WTC11 (cell line): ENCODE data around the gene CILP2. TPM values are rescaled to one million over a fixed set of nuclear protein-coding genes. Genes with fewer than 3 reads are reported as not detected.

Experiments used
- ATAC-seq: fragments of 200-7000 bp; cut with Tn5 transposase; 2 replicates; pipeline ENCODE4 v1.10.0; 2021; ENCODE audit warnings: mild to moderate bottlenecking, moderate library complexity
- CTCF ChIA-PET: fragments of 300-600 bp; sonication (Branson Sonifier 250); formaldehyde crosslinking; loops from one replicate; lab custom pipeline; 2021; ENCODE audit warnings: antibody characterized with exemption; lab: Charles Lee
- POLR2A ChIA-PET: fragments of 350-600 bp; sonication (Branson Sonifier 250); formaldehyde crosslinking; loops from one replicate; lab custom pipeline; 2021; ENCODE audit warnings: antibody characterized with exemption; lab: Charles Lee
- DNase-seq: peaks from one replicate; pipeline ENCODE4 v3.0.0; 2021; ENCODE audit warnings: low spot score
- H3K27ac Mint-ChIP-seq: 2 replicates; pipeline ENCODE4 v1.8.0; 2021; ENCODE audit warnings: mixed read lengths
- H3K27me3 Mint-ChIP-seq: 2 replicates; pipeline ENCODE4 v1.8.0; 2021; ENCODE audit warnings: low read depth, mild to moderate bottlenecking, moderate library complexity, mixed read lengths
- H3K36me3 Mint-ChIP-seq: 2 replicates; pipeline ENCODE4 v1.8.0; 2021; ENCODE audit warnings: mixed read lengths
- H3K4me1 Mint-ChIP-seq: 2 replicates; pipeline ENCODE4 v1.8.0; 2022; ENCODE audit warnings: mixed read lengths
- H3K4me3 Mint-ChIP-seq: 2 replicates; pipeline ENCODE4 v1.8.0; 2021; ENCODE audit warnings: mild to moderate bottlenecking, moderate library complexity, mixed read lengths
- H3K9me3 Mint-ChIP-seq: 2 replicates; pipeline ENCODE4 v1.8.0; 2021; ENCODE audit warnings: mixed read lengths
- CREB1 ChIP-seq: sonication (generic); formaldehyde crosslinking; IDR thresholded peaks from 2 replicates; pipeline ENCODE4 v1.8.0; 2023; ENCODE audit warnings: mild to moderate bottlenecking, missing genetic modification reagents
- CREM ChIP-seq: sonication (generic); formaldehyde crosslinking; IDR thresholded peaks from 2 replicates; pipeline ENCODE4 v1.8.1; 2022; ENCODE audit warnings: mild to moderate bottlenecking, missing genetic modification reagents, moderate library complexity
- E2F1 ChIP-seq: sonication (generic); formaldehyde crosslinking; IDR thresholded peaks from 2 replicates; pipeline ENCODE4 v1.8.0; 2022; ENCODE audit warnings: mild to moderate bottlenecking, missing genetic modification reagents
- ESRRA ChIP-seq: sonication (generic); formaldehyde crosslinking; IDR thresholded peaks from 2 replicates; pipeline ENCODE4 v1.8.1; 2022; ENCODE audit warnings: mild to moderate bottlenecking, missing genetic modification reagents, borderline replicate concordance
- FOXK1 ChIP-seq: sonication (generic); formaldehyde crosslinking; IDR thresholded peaks from 2 replicates; pipeline ENCODE4 v1.8.0; 2022; ENCODE audit warnings: mild to moderate bottlenecking, moderate library complexity, missing genetic modification reagents
- GABPB1 ChIP-seq: sonication (generic); formaldehyde crosslinking; IDR thresholded peaks from 2 replicates; pipeline ENCODE4 v1.8.1; 2023; ENCODE audit warnings: mild to moderate bottlenecking, missing genetic modification reagents
- GTF2I ChIP-seq: fragments of 250-450 bp; sonication (Bioruptor Pico); conservative IDR thresholded peaks from 2 replicates; pipeline ENCODE4 v1.4.0; 2021; ENCODE audit warnings: mild to moderate bottlenecking
- HMGA2 ChIP-seq: fragments of 250-450 bp; sonication (Bioruptor Pico); IDR thresholded peaks from 2 replicates; pipeline ENCODE4 v1.4.0; 2021; ENCODE audit warnings: mild to moderate bottlenecking, moderate library complexity
- HMGXB4 ChIP-seq: sonication (generic); formaldehyde crosslinking; IDR thresholded peaks from 2 replicates; pipeline ENCODE4 v1.8.1; 2023; ENCODE audit warnings: mild to moderate bottlenecking, moderate library complexity, missing genetic modification reagents
- IRF2 ChIP-seq: sonication (generic); formaldehyde crosslinking; IDR thresholded peaks from 2 replicates; pipeline ENCODE4 v1.8.0; 2022; ENCODE audit warnings: low read depth, missing genetic modification reagents, borderline replicate concordance
- NR2C2 ChIP-seq: sonication (generic); formaldehyde crosslinking; IDR thresholded peaks from 2 replicates; pipeline ENCODE4 v1.8.0; 2022; ENCODE audit warnings: mild to moderate bottlenecking, missing genetic modification reagents
- PREB ChIP-seq: sonication (generic); formaldehyde crosslinking; IDR thresholded peaks from 2 replicates; pipeline ENCODE4 v1.8.1; 2022; ENCODE audit warnings: mild to moderate bottlenecking, missing genetic modification reagents, moderate library complexity, borderline replicate concordance
- ZNF138 ChIP-seq: sonication (generic); formaldehyde crosslinking; conservative IDR thresholded peaks from 2 replicates; pipeline ENCODE4 v1.8.1; 2022; ENCODE audit warnings: mild to moderate bottlenecking, moderate library complexity, missing genetic modification reagents
- ZNF219 ChIP-seq: sonication (generic); formaldehyde crosslinking; IDR thresholded peaks from 2 replicates; pipeline ENCODE4 v1.8.0; 2023; ENCODE audit warnings: missing genetic modification reagents, mild to moderate bottlenecking, borderline replicate concordance
- ZNF396 ChIP-seq: fragments of 250-450 bp; sonication (Bioruptor Pico); IDR thresholded peaks from 2 replicates; pipeline ENCODE4 v1.8.0; 2021; ENCODE audit warnings: mild to moderate bottlenecking, moderate library complexity, borderline replicate concordance
- ZNF416 ChIP-seq: fragments of 250-450 bp; sonication (Bioruptor Pico); IDR thresholded peaks from 2 replicates; pipeline ENCODE4 v1.9.0; 2021; ENCODE audit warnings: mild to moderate bottlenecking, inconsistent platforms
- total RNA-seq: library from RNA; stranded (reverse); gene quantifications from 3 replicates; pipeline ENCODE4 v1.2.3, GENCODE V29; 2021
- TF ChIP-seq, protein P1 (sequence below): fragments of 250-450 bp; sonication (Bioruptor Pico); IDR thresholded peaks from 2 replicates; pipeline ENCODE4 v2.1.2; 2022; ENCODE audit warnings: mild to moderate bottlenecking, moderate library complexity
- TF ChIP-seq, protein P2 (sequence below): fragments of 250-450 bp; sonication (Bioruptor Pico); IDR thresholded peaks from 2 replicates; pipeline ENCODE4 v1.9.0; 2021; ENCODE audit warnings: mild to moderate bottlenecking, borderline replicate concordance
- TF ChIP-seq, protein P3 (sequence below): sonication (generic); formaldehyde crosslinking; IDR thresholded peaks from 2 replicates; pipeline ENCODE4 v1.8.1; 2022; ENCODE audit warnings: missing genetic modification reagents, borderline replicate concordance
- TF ChIP-seq, protein P4 (sequence below): sonication (generic); formaldehyde crosslinking; IDR thresholded peaks from 2 replicates; pipeline ENCODE4 v1.8.0; 2023; ENCODE audit warnings: missing genetic modification reagents

The CILP2 gene
- total RNA-seq, 1 experiment from 2014 or later = 7.9 TPM

DNA sequence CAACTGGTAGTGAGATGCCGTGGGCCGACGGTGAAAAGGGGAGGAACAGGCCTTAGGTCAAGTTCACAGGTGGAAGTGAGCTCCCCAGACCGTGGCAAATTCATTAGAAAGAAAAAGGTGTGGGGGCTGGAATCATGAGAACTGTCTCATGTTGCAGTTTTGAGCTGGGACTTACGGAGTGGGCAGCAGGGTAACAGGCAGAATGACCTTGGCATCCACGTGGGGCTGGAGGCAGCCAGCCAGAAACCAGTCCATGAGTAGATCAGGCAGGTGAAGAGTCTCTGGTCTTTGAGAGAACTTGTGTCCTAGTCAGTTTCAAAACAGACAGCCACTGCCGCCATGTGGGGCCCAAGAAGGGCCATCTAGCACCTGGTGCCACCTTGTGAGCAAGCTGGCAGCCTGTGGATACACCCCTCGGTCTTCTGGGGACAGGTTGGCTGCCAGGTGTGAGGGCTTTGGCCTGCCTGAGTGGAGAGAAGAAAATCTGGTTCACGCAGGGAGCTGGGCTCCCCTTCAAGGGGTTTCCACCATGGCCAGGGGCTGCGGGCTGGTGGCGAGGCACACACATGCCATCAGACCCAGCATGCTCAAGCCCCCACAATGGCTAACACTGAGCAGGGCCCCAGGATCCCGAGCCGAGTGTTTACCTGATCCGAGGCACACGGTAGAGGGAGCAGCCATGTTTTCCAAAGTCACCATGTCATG lies 46.6 kb upstream of the CILP2 start:
- H3K36me3 Mint-ChIP-seq = peaks cover 36% of the 10 kb centered on the region
- no peaks in the 10 kb centered on the region for H3K27me3 Mint-ChIP-seq
- ATAC-seq = no peak
- H3K9me3 Mint-ChIP-seq = no peaks in the 10 kb centered on the region
- POLR2A ChIA-PET = interaction anchor here (0.6 kb wide), 1 partner anchor 226 kb away, joined by 4 read pairs; no protein-coding TSS in a partner anchor
- H3K4me3 Mint-ChIP-seq = no peak overlapping the region
- TF ChIP-seq NR2C2 (CRISPR knock-in tag) (no peak), HMGA2 (no peak), ZNF416 (CRISPR knock-in tag) (no peak), IRF2 (CRISPR knock-in tag) (no peak), ZNF138 (CRISPR knock-in tag) (no peak), GTF2I (no peak), HMGXB4 (CRISPR knock-in tag) (no peak), CREB1 (CRISPR knock-in tag) (no peak), ZNF219 (no peak), ESRRA (CRISPR knock-in tag) (no peak), GABPB1 (no peak), PREB (CRISPR knock-in tag) (no peak)
- no peak overlapping the region for H3K27ac Mint-ChIP-seq
- CTCF ChIA-PET = interaction anchor here (1.0 to 5.2 kb wide), 7 partner anchors 16 to 267 kb away, joined by 3 to 84 read pairs (median 6); partner anchors contain the start of genes GATAD2A, NDUFA13 and TSSK6
- no peak for DNase-seq
- H3K4me1 Mint-ChIP-seq = peaks cover 35% of the 10 kb centered on the region

GRCh38 chr19:19492026-19492610 lies 45.9 kb upstream of the CILP2 start:
- Mint-ChIP-seq H3K9me3 (no peaks in the 10 kb centered on the region), H3K36me3 (peaks cover 42% of the 10 kb centered on the region), H3K27ac (peak overlapping the region; percentile 76; the same call in 1 of the 2 replicates), H3K4me3 (no peak overlapping the region), H3K4me1 (peaks cover 32% of the 10 kb centered on the region), H3K27me3 (no peaks in the 10 kb centered on the region)
- no peak for ATAC-seq
- no peak for DNase-seq
- POLR2A ChIA-PET = no interaction called here
- CTCF ChIA-PET = interaction anchor here (5.2 kb wide), 1 partner anchor 126 kb away, joined by 84 read pairs; no protein-coding TSS in a partner anchor
- TF ChIP-seq PREB (CRISPR knock-in tag) = no peak
- TF ChIP-seq, protein P1, sequence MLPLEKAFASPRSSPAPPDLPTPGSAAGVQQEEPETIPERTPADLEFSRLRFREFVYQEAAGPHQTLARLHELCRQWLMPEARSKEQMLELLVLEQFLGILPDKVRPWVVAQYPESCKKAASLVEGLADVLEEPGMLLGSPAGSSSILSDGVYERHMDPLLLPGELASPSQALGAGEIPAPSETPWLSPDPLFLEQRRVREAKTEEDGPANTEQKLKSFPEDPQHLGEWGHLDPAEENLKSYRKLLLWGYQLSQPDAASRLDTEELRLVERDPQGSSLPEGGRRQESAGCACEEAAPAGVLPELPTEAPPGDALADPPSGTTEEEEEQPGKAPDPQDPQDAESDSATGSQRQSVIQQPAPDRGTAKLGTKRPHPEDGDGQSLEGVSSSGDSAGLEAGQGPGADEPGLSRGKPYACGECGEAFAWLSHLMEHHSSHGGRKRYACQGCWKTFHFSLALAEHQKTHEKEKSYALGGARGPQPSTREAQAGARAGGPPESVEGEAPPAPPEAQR = no peak
- TF ChIP-seq CREM (CRISPR knock-in tag) = no peak
- TF ChIP-seq ZNF396 (CRISPR knock-in tag) = no peak
- TF ChIP-seq, protein P2, sequence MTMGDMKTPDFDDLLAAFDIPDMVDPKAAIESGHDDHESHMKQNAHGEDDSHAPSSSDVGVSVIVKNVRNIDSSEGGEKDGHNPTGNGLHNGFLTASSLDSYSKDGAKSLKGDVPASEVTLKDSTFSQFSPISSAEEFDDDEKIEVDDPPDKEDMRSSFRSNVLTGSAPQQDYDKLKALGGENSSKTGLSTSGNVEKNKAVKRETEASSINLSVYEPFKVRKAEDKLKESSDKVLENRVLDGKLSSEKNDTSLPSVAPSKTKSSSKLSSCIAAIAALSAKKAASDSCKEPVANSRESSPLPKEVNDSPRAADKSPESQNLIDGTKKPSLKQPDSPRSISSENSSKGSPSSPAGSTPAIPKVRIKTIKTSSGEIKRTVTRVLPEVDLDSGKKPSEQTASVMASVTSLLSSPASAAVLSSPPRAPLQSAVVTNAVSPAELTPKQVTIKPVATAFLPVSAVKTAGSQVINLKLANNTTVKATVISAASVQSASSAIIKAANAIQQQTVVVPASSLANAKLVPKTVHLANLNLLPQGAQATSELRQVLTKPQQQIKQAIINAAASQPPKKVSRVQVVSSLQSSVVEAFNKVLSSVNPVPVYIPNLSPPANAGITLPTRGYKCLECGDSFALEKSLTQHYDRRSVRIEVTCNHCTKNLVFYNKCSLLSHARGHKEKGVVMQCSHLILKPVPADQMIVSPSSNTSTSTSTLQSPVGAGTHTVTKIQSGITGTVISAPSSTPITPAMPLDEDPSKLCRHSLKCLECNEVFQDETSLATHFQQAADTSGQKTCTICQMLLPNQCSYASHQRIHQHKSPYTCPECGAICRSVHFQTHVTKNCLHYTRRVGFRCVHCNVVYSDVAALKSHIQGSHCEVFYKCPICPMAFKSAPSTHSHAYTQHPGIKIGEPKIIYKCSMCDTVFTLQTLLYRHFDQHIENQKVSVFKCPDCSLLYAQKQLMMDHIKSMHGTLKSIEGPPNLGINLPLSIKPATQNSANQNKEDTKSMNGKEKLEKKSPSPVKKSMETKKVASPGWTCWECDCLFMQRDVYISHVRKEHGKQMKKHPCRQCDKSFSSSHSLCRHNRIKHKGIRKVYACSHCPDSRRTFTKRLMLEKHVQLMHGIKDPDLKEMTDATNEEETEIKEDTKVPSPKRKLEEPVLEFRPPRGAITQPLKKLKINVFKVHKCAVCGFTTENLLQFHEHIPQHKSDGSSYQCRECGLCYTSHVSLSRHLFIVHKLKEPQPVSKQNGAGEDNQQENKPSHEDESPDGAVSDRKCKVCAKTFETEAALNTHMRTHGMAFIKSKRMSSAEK (CRISPR knock-in tag) = no peak
- TF ChIP-seq E2F1 = no peak
- TF ChIP-seq, protein P3, sequence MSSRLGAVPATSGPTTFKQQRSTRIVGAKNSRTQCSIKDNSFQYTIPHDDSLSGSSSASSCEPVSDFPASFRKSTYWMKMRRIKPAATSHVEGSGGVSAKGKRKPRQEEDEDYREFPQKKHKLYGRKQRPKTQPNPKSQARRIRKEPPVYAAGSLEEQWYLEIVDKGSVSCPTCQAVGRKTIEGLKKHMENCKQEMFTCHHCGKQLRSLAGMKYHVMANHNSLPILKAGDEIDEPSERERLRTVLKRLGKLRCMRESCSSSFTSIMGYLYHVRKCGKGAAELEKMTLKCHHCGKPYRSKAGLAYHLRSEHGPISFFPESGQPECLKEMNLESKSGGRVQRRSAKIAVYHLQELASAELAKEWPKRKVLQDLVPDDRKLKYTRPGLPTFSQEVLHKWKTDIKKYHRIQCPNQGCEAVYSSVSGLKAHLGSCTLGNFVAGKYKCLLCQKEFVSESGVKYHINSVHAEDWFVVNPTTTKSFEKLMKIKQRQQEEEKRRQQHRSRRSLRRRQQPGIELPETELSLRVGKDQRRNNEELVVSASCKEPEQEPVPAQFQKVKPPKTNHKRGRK = no peak
- TF ChIP-seq, protein P4, sequence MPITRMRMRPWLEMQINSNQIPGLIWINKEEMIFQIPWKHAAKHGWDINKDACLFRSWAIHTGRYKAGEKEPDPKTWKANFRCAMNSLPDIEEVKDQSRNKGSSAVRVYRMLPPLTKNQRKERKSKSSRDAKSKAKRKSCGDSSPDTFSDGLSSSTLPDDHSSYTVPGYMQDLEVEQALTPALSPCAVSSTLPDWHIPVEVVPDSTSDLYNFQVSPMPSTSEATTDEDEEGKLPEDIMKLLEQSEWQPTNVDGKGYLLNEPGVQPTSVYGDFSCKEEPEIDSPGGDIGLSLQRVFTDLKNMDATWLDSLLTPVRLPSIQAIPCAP (CRISPR knock-in tag) = no peak
- no peak for TF ChIP-seq FOXK1 (CRISPR knock-in tag)
